ENCODE results near the gene PTPRN2.

GRCh38 chr7:158447151-158447505 lies 140.5 kb downstream of the PTPRN2 start:
- TF ChIP-seq CTCF (IDR thresholded peaks at IDR 0.05) (no peak), REST (IDR thresholded peaks at IDR 0.05; ENCODE audit: insufficient read depth in 1 of 2, low read depth in 2 of 2, low read length in 1 of 2) (no peak), TCF7L2 (IDR thresholded peaks at IDR 0.05; ENCODE audit: low read depth, low read length) (no peak)
